Measurements from ENCODE around the gene ZNF710.

ZNF710 gene

GRCh38 chr15:90038632-90039095 lies 37.5 kb downstream of the ZNF710 start:
- H3K27ac ChIP-seq = no peak overlapping the region
- peaks cover 0 to 39% (median 22%) of the 10 kb centered on the region in 4 donors for H3K4me1 ChIP-seq
- no peak for TF ChIP-seq CTCF (IDR thresholded peaks at IDR 0.05)
- no peak for DNase-seq
- intact Hi-C loops (cut with DNase I; ENCODE audit: low total_unique reads) = no loop called here
- H3K4me3 ChIP-seq = no peak overlapping the region
- H3K27me3 ChIP-seq = no peaks in the 10 kb centered on the region
- H3K36me3 ChIP-seq = no peaks in the 10 kb centered on the region
- H3K9me3 ChIP-seq = no peaks in the 10 kb centered on the region

GRCh38 chr15:90039996-90040395 lies 38.9 kb downstream of the ZNF710 start:
- intact Hi-C loops (cut with DNase I; ENCODE audit: low total_unique reads) = no loop called here
- H3K9me3 ChIP-seq = no peaks in the 10 kb centered on the region
- DNase-seq = no peak
- no peak overlapping the region for H3K4me3 ChIP-seq
- H3K27me3 ChIP-seq = no peaks in the 10 kb centered on the region
- TF ChIP-seq CTCF (IDR thresholded peaks at IDR 0.05) = no peak
- H3K4me1 ChIP-seq = peaks cover 0 to 28% (median 16%) of the 10 kb centered on the region in 4 donors
- H3K27ac ChIP-seq = no peak overlapping the region
- no peaks in the 10 kb centered on the region for H3K36me3 ChIP-seq

GRCh38 chr15:90040618-90041017 lies 39.5 kb downstream of the ZNF710 start:
- peaks cover 0 to 22% (median 14%) of the 10 kb centered on the region in 4 donors for H3K4me1 ChIP-seq
- DNase-seq = no peak

GRCh38 chr15:90042356-90042755 lies 41.2 kb downstream of the ZNF710 start:
- Histone ChIP-seq H3K27ac (no peak overlapping the region), H3K4me1 (peaks cover 0 to 23% (median 15%) of the 10 kb centered on the region in 4 donors), H3K4me3 (no peak overlapping the region), H3K27me3 (no peaks in the 10 kb centered on the region), H3K36me3 (no peaks in the 10 kb centered on the region), H3K9me3 (no peaks in the 10 kb centered on the region)
- intact Hi-C loops (cut with DNase I; ENCODE audit: low total_unique reads) = no loop called here
- TF ChIP-seq CTCF (IDR thresholded peaks at IDR 0.05) = no peak
- DNase-seq = no peak

More at GRCh38 chr15:90040618-90041017, 39.5 kb downstream of the ZNF710 start:
- intact Hi-C loops (cut with DNase I; ENCODE audit: low total_unique reads) = no loop called here
- no peaks in the 10 kb centered on the region for H3K27me3 ChIP-seq
- no peak for TF ChIP-seq CTCF (IDR thresholded peaks at IDR 0.05)
- no peaks in the 10 kb centered on the region for H3K9me3 ChIP-seq
- H3K27ac ChIP-seq = no peak overlapping the region
- H3K36me3 ChIP-seq = no peaks in the 10 kb centered on the region
- no peak overlapping the region for H3K4me3 ChIP-seq

- TF ChIP-seq CTCF (IDR thresholded peaks at IDR 0.05) = no peak
- Histone ChIP-seq H3K9me3 (no peaks in the 10 kb centered on the region), H3K36me3 (no peaks in the 10 kb centered on the region), H3K27me3 (no peaks in the 10 kb centered on the region), H3K27ac (no peak overlapping the region), H3K4me1 (peaks cover 0 to 22% (median 12%) of the 10 kb centered on the region in 4 donors), H3K4me3 (no peak overlapping the region)
- no peak for DNase-seq
- intact Hi-C loops (cut with DNase I; ENCODE audit: low total_unique reads) = no loop called here
These were observed 41.8 kb downstream of the ZNF710 start for GRCh38 chr15:90042766-90043529.
